ENCODE measurements around the gene TTBK1. TPM values are rescaled to one million over a fixed set of nuclear protein-coding genes. Genes with fewer than 3 reads are reported as not detected.

Gene TTBK1
- total RNA-seq, 2 donors from 2014 or later, result 0.48 to 1.0 TPM

- no peak overlapping the region for H3K27ac ChIP-seq
- intact Hi-C loops (cut with DNase I), result no loop called here
- H3K9me3 ChIP-seq, result no peaks in the 10 kb centered on the region
- no peak for TF ChIP-seq CTCF (IDR thresholded peaks at IDR 0.05)
- no peak for DNase-seq
- H3K4me3 ChIP-seq, result no peak overlapping the region
- no peaks in the 10 kb centered on the region for H3K27me3 ChIP-seq
- H3K36me3 ChIP-seq, result no peaks in the 10 kb centered on the region
- no peak overlapping the region for H3K9ac ChIP-seq (ENCODE audit: low read depth in 2 of 2, low read length in 2 of 2)
- H3K4me1 ChIP-seq, result no peaks in the 10 kb centered on the region
Measured at GRCh38 chr6:43303751-43304331, 60.6 kb downstream of the TTBK1 start.

DNA sequence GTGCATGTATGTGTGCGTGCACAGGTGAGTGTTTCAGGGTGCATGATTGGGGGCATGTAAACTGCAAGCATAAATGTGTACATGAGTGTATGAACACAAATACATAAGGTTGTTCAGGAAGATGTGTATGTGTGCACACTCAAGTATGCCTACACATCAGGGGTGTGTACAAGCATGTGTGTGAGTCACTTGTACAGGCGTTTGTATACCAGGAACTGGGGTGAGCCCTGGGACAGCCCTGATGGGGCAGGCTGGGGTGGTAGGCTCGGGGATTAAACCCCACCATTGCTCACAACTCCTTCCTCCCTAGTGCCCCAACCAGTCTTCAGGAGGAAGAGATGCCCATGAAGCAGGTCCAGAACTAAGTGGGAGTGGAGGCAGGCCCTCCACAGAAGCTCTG, 61.1 kb downstream of the TTBK1 start:
- Histone ChIP-seq H3K36me3 (no peaks in the 10 kb centered on the region), H3K9me3 (no peaks in the 10 kb centered on the region), H3K4me1 (no peaks in the 10 kb centered on the region), H3K9ac (ENCODE audit: low read depth in 2 of 2, low read length in 2 of 2) (no peak overlapping the region), H3K27me3 (no peaks in the 10 kb centered on the region), H3K4me3 (no peak overlapping the region), H3K27ac (no peak overlapping the region)
- DNase-seq, result no peak
- intact Hi-C loops (cut with DNase I), result no loop called here
- TF ChIP-seq CTCF (IDR thresholded peaks at IDR 0.05), result no peak

DNA sequence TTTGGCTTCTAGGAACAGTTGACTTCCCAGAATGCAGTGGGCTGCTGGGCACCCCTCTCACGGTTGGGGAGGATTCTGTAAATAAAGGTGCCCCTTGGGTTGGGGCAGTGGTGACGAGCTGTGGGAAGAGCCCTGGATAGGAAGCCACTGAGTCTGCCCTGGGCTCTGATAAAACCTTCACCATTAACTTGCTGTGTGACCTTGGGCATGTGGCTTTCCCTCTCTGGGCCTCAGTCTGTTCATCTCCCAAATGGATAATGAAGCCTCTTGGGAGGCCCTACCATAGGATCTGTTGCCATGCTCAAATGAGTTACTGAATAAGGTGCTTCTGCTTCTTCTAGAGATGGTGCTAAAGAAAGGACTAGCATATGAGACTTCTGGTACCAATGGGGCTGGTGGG, 61.6 kb downstream of the TTBK1 start:
- intact Hi-C loops (cut with DNase I), result no loop called here
- no peak for TF ChIP-seq CTCF (IDR thresholded peaks at IDR 0.05)
- Histone ChIP-seq H3K4me1 (no peaks in the 10 kb centered on the region), H3K9ac (ENCODE audit: low read depth in 2 of 2, low read length in 2 of 2) (no peak overlapping the region), H3K36me3 (no peaks in the 10 kb centered on the region), H3K27ac (no peak overlapping the region), H3K4me3 (no peak overlapping the region), H3K9me3 (no peaks in the 10 kb centered on the region), H3K27me3 (no peaks in the 10 kb centered on the region)
- DNase-seq, result no peak

GRCh38 chr6:43306086-43306485, 62.8 kb downstream of the TTBK1 start:
- no peak for TF ChIP-seq CTCF (IDR thresholded peaks at IDR 0.05)
- Histone ChIP-seq H3K36me3 (no peaks in the 10 kb centered on the region), H3K27ac (no peak overlapping the region), H3K9me3 (no peaks in the 10 kb centered on the region), H3K4me3 (no peak overlapping the region), H3K27me3 (no peaks in the 10 kb centered on the region), H3K9ac (ENCODE audit: low read depth in 2 of 2, low read length in 2 of 2) (no peak overlapping the region), H3K4me1 (no peaks in the 10 kb centered on the region)
- intact Hi-C loops (cut with DNase I), result no loop called here
- DNase-seq, result no peak

GRCh38 chr6:43307451-43308100, 64.3 kb downstream of the TTBK1 start:
- no peaks in the 10 kb centered on the region for H3K9me3 ChIP-seq
- TF ChIP-seq CTCF (IDR thresholded peaks at IDR 0.05), result no peak
- intact Hi-C loops (cut with DNase I), result no loop called here
- DNase-seq, result no peak
- no peak overlapping the region for H3K9ac ChIP-seq (ENCODE audit: low read depth in 2 of 2, low read length in 2 of 2)
- H3K27me3 ChIP-seq, result no peaks in the 10 kb centered on the region
- no peaks in the 10 kb centered on the region for H3K36me3 ChIP-seq
- H3K4me3 ChIP-seq, result no peak overlapping the region
- no peaks in the 10 kb centered on the region for H3K4me1 ChIP-seq
- H3K27ac ChIP-seq, result no peak overlapping the region

All from colonic mucosa (tissue), 4 donors.